ENCODE measurements around the gene RUVBL2.

RUVBL2 gene

GRCh38 chr19:48962849-48963165, 30.9 kb upstream of the RUVBL2 start:
- in situ Hi-C loops (cut with HindIII; ENCODE audit: low sequenced_read_pairs) = loop anchor here (25.0 kb wide), 1 partner anchor 326 kb away; the partner anchor contains the start of genes CA11 and DBP

DNA sequence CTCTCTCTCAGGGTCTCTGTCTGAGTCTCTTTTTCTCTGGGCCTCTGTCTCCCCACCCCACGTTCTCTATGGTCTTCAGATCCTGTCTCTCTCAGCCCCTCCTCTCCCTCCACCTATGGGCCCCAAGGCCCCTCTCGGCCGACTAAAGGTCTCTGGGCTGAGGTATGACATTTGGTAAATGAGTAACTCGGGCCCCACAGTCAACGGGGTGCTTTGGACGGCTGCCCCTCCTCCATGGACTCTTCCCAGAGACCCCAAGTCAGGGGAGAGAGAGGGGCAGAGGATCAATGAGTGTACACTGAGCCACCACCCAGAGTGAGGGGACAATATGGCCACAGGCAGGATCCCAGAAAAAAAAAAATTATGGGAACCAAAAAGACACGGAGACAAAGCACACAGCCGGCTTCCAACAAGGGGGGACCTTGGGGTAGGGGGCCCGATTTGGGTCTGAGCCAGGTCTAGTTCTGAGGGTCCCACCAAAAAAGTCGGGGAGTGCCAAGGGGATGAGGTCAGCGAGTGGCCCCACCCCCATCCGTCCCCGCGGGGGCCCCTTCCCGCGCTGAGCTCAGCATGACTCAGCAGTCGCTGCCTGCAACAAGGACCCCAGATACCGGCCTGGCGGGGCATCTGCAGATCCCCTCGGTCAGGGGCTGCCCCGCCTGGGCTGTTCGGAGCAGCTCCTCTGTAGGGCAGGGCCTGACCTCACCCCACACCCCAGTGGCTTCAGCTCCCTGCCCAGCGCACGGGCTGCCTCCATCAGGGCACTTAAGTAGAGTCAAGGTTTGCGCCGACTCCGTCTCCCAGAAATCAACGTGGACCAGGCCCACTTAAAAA, 30.1 kb upstream of the RUVBL2 start:
- in situ Hi-C loops (cut with HindIII; ENCODE audit: low sequenced_read_pairs) = loop anchor here (25.0 kb wide), 1 partner anchor 326 kb away; the partner anchor contains the start of genes CA11 and DBP

- in situ Hi-C loops (cut with HindIII; ENCODE audit: low sequenced_read_pairs) = loop anchor here (5.0 to 25.0 kb wide), 2 partner anchors 112 to 327 kb away; partner anchors contain the start of genes CA11 and DBP
Observed at GRCh38 chr19:48964205-48965039, 29.3 kb upstream of the RUVBL2 start.

GRCh38 chr19:48965040-48965805, 28.5 kb upstream of the RUVBL2 start, which contains the start of gene FTL:
Gene FTL (plus strand): TSS chr19:48965309. CDS start chr19:48965508, 199 bp downstream.
- in situ Hi-C loops (cut with HindIII; ENCODE audit: low sequenced_read_pairs) = loop anchor here (5.0 to 25.0 kb wide), 2 partner anchors 113 to 328 kb away; partner anchors contain the start of genes CA11 and DBP

DNA sequence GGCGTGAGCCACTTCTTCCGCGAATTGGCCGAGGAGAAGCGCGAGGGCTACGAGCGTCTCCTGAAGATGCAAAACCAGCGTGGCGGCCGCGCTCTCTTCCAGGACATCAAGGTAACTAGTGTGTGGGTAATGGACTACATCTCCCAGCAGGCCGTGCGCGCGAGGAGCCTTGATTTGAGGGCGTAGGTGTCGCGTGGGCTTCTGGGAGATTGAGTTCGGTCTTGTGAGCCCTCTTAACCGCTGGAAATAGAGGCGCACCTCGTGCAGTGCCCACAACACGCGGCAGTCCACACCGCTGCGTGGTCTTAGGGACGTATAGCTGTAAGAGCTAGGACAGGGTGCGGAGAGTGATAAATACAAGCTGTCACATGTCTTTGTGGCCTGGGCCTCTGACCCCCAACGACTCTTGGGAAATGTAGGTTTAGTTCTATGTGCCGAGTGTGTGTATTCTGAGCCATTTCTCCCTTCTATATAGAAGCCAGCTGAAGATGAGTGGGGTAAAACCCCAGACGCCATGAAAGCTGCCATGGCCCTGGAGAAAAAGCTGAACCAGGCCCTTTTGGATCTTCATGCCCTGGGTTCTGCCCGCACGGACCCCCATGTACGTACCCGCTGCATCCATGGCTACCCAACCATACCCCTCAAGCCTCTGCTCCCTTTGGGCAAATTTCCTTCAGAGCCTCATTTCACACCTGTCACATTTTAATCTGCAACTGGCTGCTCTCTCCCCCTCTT, 27.7 kb upstream of the RUVBL2 start:
- in situ Hi-C loops (cut with HindIII; ENCODE audit: low sequenced_read_pairs) = loop anchor here (5.0 to 25.0 kb wide), 2 partner anchors 114 to 329 kb away; partner anchors contain the start of genes CA11 and DBP

GRCh38 chr19:48966541-48967345, 26.9 kb upstream of the RUVBL2 start:
- in situ Hi-C loops (cut with HindIII; ENCODE audit: low sequenced_read_pairs) = loop anchor here (5.0 to 25.0 kb wide), 2 partner anchors 114 to 329 kb away; partner anchors contain the start of genes CA11 and DBP

DNA sequence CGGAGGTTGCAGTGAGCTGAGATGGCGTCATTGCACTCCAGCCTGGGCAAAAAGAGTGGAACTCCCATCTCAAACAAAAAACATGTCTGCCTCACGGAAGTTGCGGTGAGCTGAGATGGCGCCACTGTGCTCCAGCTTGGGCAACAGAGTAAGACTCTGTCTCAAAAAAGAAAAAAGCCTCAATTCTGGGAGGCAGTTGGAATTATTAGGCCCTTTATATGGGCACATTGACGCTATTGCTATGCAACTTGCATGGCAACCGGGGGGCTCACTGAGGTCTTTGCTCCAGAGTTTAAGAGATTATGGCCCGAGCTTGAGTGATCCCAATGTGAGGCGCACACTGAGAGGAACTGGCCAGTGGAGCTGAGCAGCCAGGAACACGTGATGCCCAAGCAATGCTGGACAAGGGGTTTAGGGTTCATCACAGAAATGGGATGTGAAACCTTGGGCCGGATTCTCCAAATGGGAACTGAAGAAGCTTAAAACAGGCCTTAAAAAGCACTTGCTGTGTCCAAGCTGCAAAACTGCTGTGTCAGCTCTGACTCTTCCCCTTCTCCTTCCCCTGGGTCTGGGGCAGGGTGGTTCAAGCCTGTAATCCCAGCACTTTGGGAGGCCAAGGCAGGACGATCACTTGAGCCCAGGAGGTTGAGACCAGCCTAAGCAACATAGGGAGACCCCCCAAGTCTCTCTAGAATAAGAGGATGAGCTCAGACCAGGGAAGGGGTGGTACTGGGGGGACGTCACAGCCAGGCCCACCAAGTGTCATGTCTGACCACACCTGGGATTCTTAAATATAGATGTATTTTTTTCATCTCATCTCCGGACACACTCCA, 26.1 kb upstream of the RUVBL2 start:
- in situ Hi-C loops (cut with HindIII; ENCODE audit: low sequenced_read_pairs) = loop anchor here (5.0 to 25.0 kb wide), 2 partner anchors 115 to 330 kb away; partner anchors contain the start of genes CA11 and DBP

DNA sequence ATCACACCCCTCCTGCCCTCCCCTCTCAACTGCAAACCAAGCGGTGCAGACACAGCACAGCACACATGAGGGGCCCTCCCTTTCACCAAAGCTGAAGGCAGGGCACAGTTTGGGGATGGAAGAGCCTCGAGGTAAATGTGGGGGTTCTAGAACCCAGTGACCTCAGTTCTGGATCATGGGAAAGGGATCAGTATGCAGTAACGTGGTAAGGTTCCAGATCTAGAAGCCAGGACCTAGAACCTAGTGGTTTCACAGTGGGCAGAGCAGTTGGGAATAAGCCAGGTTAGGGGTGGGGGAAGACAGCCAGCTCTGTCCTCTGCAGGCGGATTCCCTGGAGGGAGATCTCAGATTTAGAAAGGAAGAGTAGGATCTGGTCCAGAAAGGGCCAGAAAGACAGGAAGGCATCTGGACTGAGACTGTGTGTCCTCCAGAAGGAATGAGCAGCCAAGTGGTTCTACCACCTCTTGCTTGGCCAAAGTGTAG, 25.5 kb upstream of the RUVBL2 start:
- in situ Hi-C loops (cut with HindIII; ENCODE audit: low sequenced_read_pairs) = loop anchor here (5.0 to 25.0 kb wide), 2 partner anchors 116 to 331 kb away; partner anchors contain the start of genes CA11 and DBP

GRCh38 chr19:48968813-48969218, 24.9 kb upstream of the RUVBL2 start:
- in situ Hi-C loops (cut with HindIII; ENCODE audit: low sequenced_read_pairs) = loop anchor here (5.0 to 25.0 kb wide), 2 partner anchors 117 to 332 kb away; partner anchors contain the start of genes CA11 and DBP

GRCh38 chr19:48969276-48970138, 24.2 kb upstream of the RUVBL2 start:
- in situ Hi-C loops (cut with HindIII; ENCODE audit: low sequenced_read_pairs) = loop anchor here (5.0 to 25.0 kb wide), 2 partner anchors 117 to 332 kb away; partner anchors contain the start of genes CA11 and DBP

- in situ Hi-C loops (cut with HindIII; ENCODE audit: low sequenced_read_pairs) = loop anchor here (25.0 kb wide), 1 partner anchor 333 kb away; the partner anchor contains the start of genes CA11 and DBP
Observed at GRCh38 chr19:48970139-48970766, 23.4 kb upstream of the RUVBL2 start.

GRCh38 chr19:48970923-48971395, 22.7 kb upstream of the RUVBL2 start:
- in situ Hi-C loops (cut with HindIII; ENCODE audit: low sequenced_read_pairs) = loop anchor here (25.0 kb wide), 1 partner anchor 334 kb away; the partner anchor contains the start of genes CA11 and DBP

DNA sequence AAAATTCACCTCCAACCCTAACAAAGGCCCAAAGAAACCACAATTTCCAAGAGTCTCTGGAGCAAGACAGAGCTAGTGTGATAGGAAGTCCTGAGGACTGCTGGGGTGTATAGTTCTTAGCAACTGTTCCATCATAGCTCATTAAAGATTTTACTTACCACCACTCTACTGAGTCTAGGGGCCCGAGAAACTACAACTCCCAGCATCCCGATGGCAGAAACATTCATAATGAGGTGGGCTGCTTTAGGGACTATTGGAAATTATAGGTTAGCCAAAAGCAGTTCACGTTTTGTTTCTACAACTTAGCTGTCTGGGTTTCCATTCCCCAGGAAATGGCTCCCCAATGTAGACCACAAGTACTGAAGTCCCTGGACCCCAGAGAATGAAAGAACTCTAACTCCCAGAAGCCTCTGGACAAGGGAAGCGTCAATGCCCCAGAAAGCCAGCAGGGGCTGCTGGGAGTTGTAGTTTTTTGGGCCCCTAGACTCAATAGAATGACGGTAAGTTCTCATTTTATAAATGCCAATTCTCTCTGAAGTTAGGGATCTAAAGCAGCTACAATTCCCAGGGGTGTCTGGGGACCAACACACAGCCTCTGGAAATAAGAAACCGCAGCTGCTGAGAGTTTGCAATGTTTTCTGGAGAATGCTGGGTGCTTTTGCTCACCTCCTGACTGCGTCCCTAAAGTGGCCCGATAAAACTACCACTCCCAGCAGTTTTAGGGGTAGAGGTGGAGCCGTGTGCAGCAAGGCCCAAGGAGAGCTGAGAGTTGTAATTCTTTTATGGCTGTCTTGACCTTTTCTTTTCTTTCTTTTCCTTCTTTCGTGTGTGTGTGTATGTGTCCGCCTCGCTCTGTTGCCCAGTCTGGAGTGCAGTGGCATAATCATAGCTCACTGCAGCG, 17.5 kb upstream of the RUVBL2 start:
- in situ Hi-C loops (cut with HindIII; ENCODE audit: low sequenced_read_pairs) = loop anchor here (5.0 kb wide), 1 partner anchor 64 kb away; no protein-coding TSS in a partner anchor

- in situ Hi-C loops (cut with HindIII; ENCODE audit: low sequenced_read_pairs) = loop anchor here (5.0 kb wide), 1 partner anchor 65 kb away; no protein-coding TSS in a partner anchor
Observed at GRCh38 chr19:48977061-48977460, 16.6 kb upstream of the RUVBL2 start.

DNA sequence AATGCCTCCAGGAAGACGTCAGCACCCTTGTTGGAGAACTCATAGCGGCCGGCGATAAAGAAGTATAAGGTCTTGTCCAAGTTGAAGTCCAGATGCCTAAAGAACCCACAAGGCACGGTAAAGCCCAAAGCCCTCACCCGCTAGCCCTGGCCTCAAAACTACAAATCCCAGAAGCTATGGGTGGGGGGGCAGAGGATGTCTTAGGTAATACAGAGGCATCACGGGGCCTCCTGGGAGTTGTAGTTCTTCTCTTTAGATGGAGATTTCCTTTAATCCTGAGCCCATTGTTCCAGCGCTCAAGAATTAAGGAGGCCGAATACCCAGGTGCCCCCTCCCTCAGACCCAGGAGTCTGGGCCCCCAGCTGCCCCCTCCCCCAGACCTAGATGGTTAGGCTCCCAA, 11.4 kb upstream of the RUVBL2 start:
- in situ Hi-C loops (cut with HindIII; ENCODE audit: low sequenced_read_pairs) = loop anchor here (10.0 kb wide), 1 partner anchor 213 kb away; no protein-coding TSS in a partner anchor
